Keratinocyte (primary cell): ENCODE results near the gene TENM3. TPM values are rescaled to one million over a fixed set of nuclear protein-coding genes. Genes with fewer than 3 reads are reported as not detected.

ENCODE experiments used
- DNase-seq: peaks from one replicate; pipeline ENCODE4 v3.0.0-alpha.2; 2011; ENCODE audit warnings: low read depth, missing footprints, low spot score
- FAIRE-seq: peaks from 2 replicates; lab custom pipeline; 2011; peaks lifted over from hg19 to GRCh38; lab: Jason Lieb, UNC
- H2AFZ ChIP-seq: 2 replicates; pipeline ENCODE4 v1.6.0; 2012; ENCODE audit warnings: low read length, control low read depth, inconsistent platforms; ENCODE audit not compliant: control insufficient read depth
- H3K27ac ChIP-seq: 2 replicates; pipeline ENCODE4 v1.5.1; 2011; ENCODE audit warnings: low read length; ENCODE audit not compliant: control insufficient read depth, insufficient read depth
- H3K27me3 ChIP-seq: 3 replicates; pipeline ENCODE4 v1.6.0; 2011; ENCODE audit warnings: low read length; ENCODE audit not compliant: control insufficient read depth, insufficient read depth; ENCODE audit errors: extremely low read depth
- H3K36me3 ChIP-seq, 2 experiments: 2 replicates in 1 of 2; 3 replicates in 1 of 2; pipeline ENCODE4 v1.5.1; 2011; ENCODE audit warnings: low read length in 2 of 2, mild to moderate bottlenecking in 1 of 2; ENCODE audit not compliant: control insufficient read depth in 2 of 2, insufficient read depth in 2 of 2; ENCODE audit errors: extremely low read depth in 1 of 2
- H3K4me1 ChIP-seq: 3 replicates; pipeline ENCODE4 v1.5.1; 2011; ENCODE audit warnings: low read length; ENCODE audit not compliant: control insufficient read depth, insufficient read depth; ENCODE audit errors: extremely low read depth
- H3K4me2 ChIP-seq: 3 replicates; pipeline ENCODE4 v1.6.0; 2011; ENCODE audit warnings: low read depth, low read length; ENCODE audit not compliant: control insufficient read depth, insufficient read depth; ENCODE audit errors: extremely low read depth
- H3K4me3 ChIP-seq, 3 experiments: fragments of 200-600 bp in 1 of 3; sonication (generic) in 1 of 3; 2 replicates in 2 of 3; 3 replicates in 1 of 3; pipeline ENCODE4 v1.5.1; 2011 to 2016; ENCODE audit warnings: low read length in 3 of 3, mild to moderate bottlenecking in 3 of 3, control low read depth in 2 of 3, inconsistent platforms in 1 of 3, low read depth in 1 of 3, mixed read lengths in 1 of 3, mixed run types in 1 of 3, moderate library complexity in 1 of 3; ENCODE audit not compliant: control insufficient read depth in 2 of 3, insufficient read depth in 2 of 3; ENCODE audit errors: extremely low read depth in 1 of 3
- H3K79me2 ChIP-seq: 2 replicates; pipeline ENCODE4 v1.6.0; 2012; ENCODE audit warnings: low read length; ENCODE audit not compliant: control insufficient read depth, insufficient read depth
- H3K9ac ChIP-seq: 3 replicates; pipeline ENCODE4 v1.6.0; 2011; ENCODE audit warnings: low read length; ENCODE audit not compliant: control insufficient read depth, insufficient read depth; ENCODE audit errors: extremely low read depth
- H3K9me1 ChIP-seq: 3 replicates; pipeline ENCODE4 v1.6.0; 2011; ENCODE audit warnings: low read length; ENCODE audit not compliant: control insufficient read depth, insufficient read depth; ENCODE audit errors: extremely low read depth
- H3K9me3 ChIP-seq: 2 replicates; pipeline ENCODE4 v1.5.1; 2012; ENCODE audit warnings: low read depth, low read length; ENCODE audit not compliant: control insufficient read depth
- H4K20me1 ChIP-seq: 3 replicates; pipeline ENCODE4 v1.6.0; 2011; ENCODE audit warnings: low read length; ENCODE audit not compliant: control insufficient read depth, insufficient read depth; ENCODE audit errors: extremely low read depth
- EZH2 ChIP-seq: IDR thresholded peaks from one replicate; pipeline ENCODE4 v1.6.1; 2012; ENCODE audit warnings: inconsistent platforms, mild to moderate bottlenecking, low read length, moderate library complexity
- dilution Hi-C: fragments of 300-500 bp; cut with MboI; formaldehyde crosslinking; loops from one replicate; pipeline ENCODE4 v1.7.0; 2020; ENCODE audit warnings: low sequenced_read_pairs; ENCODE audit not compliant: extremely low pct_ligation_motif_present
- polyA plus RNA-seq, 5 experiments: library from polyadenylated mRNA; depleted of rRNA in 3 of 5; stranded (reverse) in 3 of 5; stranded (forward) in 1 of 5; unstranded in 1 of 5; fragments of >200 nt; gene quantifications; 1 replicate in 1 of 5; 2 replicates in 3 of 5; 3 replicates in 1 of 5; pipeline versions ENCODE4 v1.2.1 to v1.2.3, GENCODE V29; 2011 to 2012; ENCODE audit warnings: missing spikeins in 2 of 5, low read depth in 1 of 5, low replicate concordance in 1 of 5
- TF ChIP-seq, protein P1 (sequence below), 3 experiments: IDR thresholded peaks in 1 of 3; conservative IDR thresholded peaks in 1 of 3; optimal IDR thresholded peaks in 1 of 3; 2 replicates in 2 of 3; 3 replicates in 1 of 3; pipeline versions ENCODE3 to v1.5.1; 2011; ENCODE audit warnings: low read length in 3 of 3, mild to moderate bottlenecking in 3 of 3, moderate library complexity in 2 of 3, control low read depth in 1 of 3, inconsistent platforms in 1 of 3; ENCODE audit not compliant: insufficient read depth in 2 of 3; ENCODE audit errors: extremely low read depth in 1 of 3

Gene TENM3
- polyA plus RNA-seq, 1 donor (not counting 4 experiments of a cell fraction or from before 2014, with no cell fraction given): 17.0 TPM

DNA sequence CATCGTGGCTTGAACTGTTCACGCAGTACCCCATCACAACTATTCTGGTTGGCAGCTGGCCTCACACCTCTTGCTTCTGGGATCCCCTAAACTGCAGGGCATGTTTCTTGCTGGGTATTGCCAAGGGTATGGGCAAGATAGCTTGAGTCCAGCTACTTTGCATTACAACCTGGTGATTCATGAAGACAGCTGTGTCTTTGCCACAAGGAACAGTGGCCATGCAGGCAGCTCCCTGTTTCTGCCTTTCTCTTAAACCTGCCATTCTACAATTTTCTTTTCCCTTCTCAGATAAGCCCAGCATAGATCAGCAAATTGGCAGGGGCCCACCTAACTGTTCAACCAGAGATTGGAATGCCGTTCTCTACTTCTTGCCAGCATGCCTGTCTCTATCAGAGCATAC, 42.8 kb downstream of the TENM3 start:
- Histone ChIP-seq H3K9me1 (no peaks in the 10 kb centered on the region), H3K4me1 (peaks cover 5% of the 10 kb centered on the region), H3K4me2 (no peak overlapping the region), H3K79me2 (no peaks in the 10 kb centered on the region), H2AFZ (no peak overlapping the region), H4K20me1 (no peaks in the 10 kb centered on the region), H3K27ac (no peak overlapping the region), H3K9ac (no peak overlapping the region), H3K4me3 (no peak overlapping the region), H3K9me3 (no peaks in the 10 kb centered on the region), H3K36me3 (no peaks in the 10 kb centered on the region), H3K27me3 (no peaks in the 10 kb centered on the region)
- TF ChIP-seq, protein P1, sequence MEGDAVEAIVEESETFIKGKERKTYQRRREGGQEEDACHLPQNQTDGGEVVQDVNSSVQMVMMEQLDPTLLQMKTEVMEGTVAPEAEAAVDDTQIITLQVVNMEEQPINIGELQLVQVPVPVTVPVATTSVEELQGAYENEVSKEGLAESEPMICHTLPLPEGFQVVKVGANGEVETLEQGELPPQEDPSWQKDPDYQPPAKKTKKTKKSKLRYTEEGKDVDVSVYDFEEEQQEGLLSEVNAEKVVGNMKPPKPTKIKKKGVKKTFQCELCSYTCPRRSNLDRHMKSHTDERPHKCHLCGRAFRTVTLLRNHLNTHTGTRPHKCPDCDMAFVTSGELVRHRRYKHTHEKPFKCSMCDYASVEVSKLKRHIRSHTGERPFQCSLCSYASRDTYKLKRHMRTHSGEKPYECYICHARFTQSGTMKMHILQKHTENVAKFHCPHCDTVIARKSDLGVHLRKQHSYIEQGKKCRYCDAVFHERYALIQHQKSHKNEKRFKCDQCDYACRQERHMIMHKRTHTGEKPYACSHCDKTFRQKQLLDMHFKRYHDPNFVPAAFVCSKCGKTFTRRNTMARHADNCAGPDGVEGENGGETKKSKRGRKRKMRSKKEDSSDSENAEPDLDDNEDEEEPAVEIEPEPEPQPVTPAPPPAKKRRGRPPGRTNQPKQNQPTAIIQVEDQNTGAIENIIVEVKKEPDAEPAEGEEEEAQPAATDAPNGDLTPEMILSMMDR (optimal IDR thresholded peaks at IDR 0.05 in 1 of 3, IDR thresholded peaks at IDR 0.05 in 1 of 3, conservative IDR thresholded peaks at IDR 0.05 in 1 of 3; ENCODE audit: extremely low read depth in 1 of 3, insufficient read depth in 2 of 3, low read length in 3 of 3): no peak
- no peak for TF ChIP-seq EZH2
- FAIRE-seq (peak; percentile 51), DNase-seq (no peak)
- dilution Hi-C loops: no loop called here

GRCh38 chr4:182286931-182287330, 43.7 kb downstream of the TENM3 start:
- no peaks in the 10 kb centered on the region for H3K27me3 ChIP-seq
- no peak overlapping the region for H3K9ac ChIP-seq
- H3K27ac ChIP-seq: no peak overlapping the region
- TF ChIP-seq EZH2: no peak
- TF ChIP-seq, protein P1 (optimal IDR thresholded peaks at IDR 0.05 in 1 of 3, IDR thresholded peaks at IDR 0.05 in 1 of 3, conservative IDR thresholded peaks at IDR 0.05 in 1 of 3; ENCODE audit: extremely low read depth in 1 of 3, insufficient read depth in 2 of 3, low read length in 3 of 3): no peak
- H4K20me1 ChIP-seq: no peaks in the 10 kb centered on the region
- no peak overlapping the region for H2AFZ ChIP-seq
- DNase-seq (no peak), FAIRE-seq (no peak)
- no peaks in the 10 kb centered on the region for H3K9me3 ChIP-seq
- H3K9me1 ChIP-seq: no peaks in the 10 kb centered on the region
- dilution Hi-C loops: no loop called here
- H3K79me2 ChIP-seq: no peaks in the 10 kb centered on the region
- H3K4me2 ChIP-seq: no peak overlapping the region
- H3K4me1 ChIP-seq: peaks cover 5% of the 10 kb centered on the region
- no peaks in the 10 kb centered on the region for H3K36me3 ChIP-seq
- H3K4me3 ChIP-seq: no peak overlapping the region
